ENCODE measurements around the gene GNMT. TPM values are rescaled to one million over a fixed set of nuclear protein-coding genes. Genes with fewer than 3 reads are reported as not detected.

The GNMT gene
- total RNA-seq (2022) (not detected in 2 replicates), Bru-seq, nascent RNA (percentile 28 among the genes with signal in this experiment), BruChase-seq, experiment 1, labeled RNA remaining after a 2-hour chase (percentile 15 among the genes with signal in this experiment), BruChase-seq, experiment 2, labeled RNA remaining after a 6-hour chase (percentile 25 among the genes with signal in this experiment)
- long read RNA-seq, partial matches to known transcripts, result 0 of 1 reads
- long read RNA-seq, other reads (novel, unspliced or antisense), result 0 of 1 reads

DNA sequence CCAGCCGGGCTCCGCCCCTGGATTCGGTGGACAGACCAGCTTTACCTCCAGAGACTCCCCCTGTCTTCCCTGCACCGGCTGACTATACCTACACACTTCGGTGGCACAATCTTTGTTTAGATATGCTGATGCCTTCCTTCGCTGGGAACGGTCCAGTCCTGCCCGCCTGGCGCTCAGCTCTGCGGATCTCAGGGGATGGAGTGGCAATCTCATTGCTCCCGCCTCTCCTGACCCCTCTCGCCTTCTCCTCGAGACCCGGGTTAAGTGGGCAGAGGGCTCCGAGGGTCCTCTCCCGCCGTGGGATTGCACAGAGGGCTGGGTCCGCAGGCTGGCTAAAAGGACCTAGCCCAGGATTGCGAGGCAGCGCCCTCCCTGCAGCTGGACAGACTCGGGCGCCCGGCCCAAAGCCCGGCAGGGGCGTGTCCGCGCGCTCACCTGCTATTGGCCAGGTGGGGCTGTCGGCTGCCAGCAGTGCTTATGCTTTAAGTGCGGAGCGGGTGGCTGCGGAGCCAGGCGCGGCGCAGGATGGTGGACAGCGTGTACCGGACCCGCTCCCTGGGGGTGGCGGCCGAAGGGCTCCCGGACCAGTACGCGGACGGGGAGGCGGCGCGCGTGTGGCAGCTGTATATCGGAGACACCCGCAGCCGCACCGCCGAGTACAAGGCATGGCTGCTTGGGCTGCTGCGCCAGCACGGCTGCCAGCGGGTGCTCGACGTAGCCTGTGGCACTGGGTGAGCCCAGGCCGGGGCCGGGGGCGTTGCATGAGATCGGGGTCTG is at the start of gene GNMT:
Gene GNMT, plus strand, starts transcription at position 512 of the 777 bp plus-strand sequence. Its CDS starts 14 bp downstream, at position 526.
- intact Hi-C loops (cut with micrococcal nuclease; ENCODE audit: unreplicated experiment), result loop anchor here (1.0 kb wide), 2 partner anchors 31 to 59 kb away; partner anchors contain the start of gene CNPY3
- no TSS peak for BruUV-seq (replicated peaks)

DNA sequence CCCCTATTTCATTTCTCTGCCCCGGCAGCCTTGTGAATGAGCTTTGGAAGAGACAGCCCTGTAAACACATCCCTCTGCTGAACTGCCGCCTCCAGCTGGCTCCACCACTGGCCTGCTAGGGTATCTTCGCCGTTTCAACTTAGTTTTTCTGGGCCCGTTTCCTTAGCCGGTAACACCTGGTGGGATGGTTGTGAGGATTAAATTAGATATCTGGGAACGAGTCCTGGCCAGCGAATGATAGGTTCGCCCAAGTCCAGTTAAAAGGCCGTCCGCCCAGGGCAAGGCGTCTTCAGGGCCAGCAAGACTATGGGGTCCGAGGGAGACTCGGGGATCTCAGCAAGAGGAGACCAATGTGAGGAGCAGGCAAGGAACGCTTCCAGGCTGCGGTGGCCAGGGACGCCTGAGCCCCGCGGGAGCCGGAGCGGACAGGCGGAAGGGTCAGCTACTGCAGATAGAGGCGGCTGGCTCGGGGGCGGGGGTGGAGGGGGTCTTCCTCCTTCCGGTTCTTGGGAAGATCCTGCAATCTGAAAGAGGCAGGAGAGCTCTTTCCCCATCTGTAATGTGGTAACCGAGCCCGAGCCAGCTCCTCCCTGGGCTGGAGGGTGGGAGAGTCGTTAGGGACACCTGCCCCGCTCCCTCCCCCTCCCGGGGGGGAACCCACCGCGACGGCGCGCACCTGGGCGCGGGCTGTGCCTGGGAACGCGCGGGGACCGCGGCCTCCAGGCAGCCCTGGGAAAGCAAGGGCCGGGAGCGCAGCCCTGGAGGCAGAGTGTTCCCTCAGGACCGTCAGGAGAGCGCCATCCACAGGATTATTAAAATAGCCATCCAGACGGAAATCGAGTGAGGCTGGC is 49.2 kb upstream of the GNMT start:
- Mint-ChIP-seq H3K4me1 (ENCODE audit: low read depth, unreplicated experiment) (no peaks in the 10 kb centered on the region), H3K27me3 (ENCODE audit: insufficient read depth, unreplicated experiment) (no peaks in the 10 kb centered on the region), H3K4me3 (ENCODE audit: unreplicated experiment) (no peak overlapping the region), H3K9me3 (ENCODE audit: unreplicated experiment) (no peaks in the 10 kb centered on the region), H3K27ac (ENCODE audit: unreplicated experiment) (no peak overlapping the region), H3K36me3 (ENCODE audit: insufficient read depth, unreplicated experiment) (no peaks in the 10 kb centered on the region)
- Histone ChIP-seq H3K27me3 (replicated peaks; ENCODE audit: control insufficient read depth, insufficient read depth, low read length) (no peaks in the 10 kb centered on the region; the same call in 1 of the 2 replicates), H3K36me3 (ENCODE audit: control insufficient read depth, insufficient read depth, low read length) (no peaks in the 10 kb centered on the region), H3K9me3 (no peaks in the 10 kb centered on the region), H3K4me3 (ENCODE audit: low read depth, low read length) (no peak overlapping the region), H3K4me1 (no peaks in the 10 kb centered on the region)
- no TSS peak for BruUV-seq (replicated peaks)
- DNase-seq, result no peak
- TF ChIP-seq, protein P1, sequence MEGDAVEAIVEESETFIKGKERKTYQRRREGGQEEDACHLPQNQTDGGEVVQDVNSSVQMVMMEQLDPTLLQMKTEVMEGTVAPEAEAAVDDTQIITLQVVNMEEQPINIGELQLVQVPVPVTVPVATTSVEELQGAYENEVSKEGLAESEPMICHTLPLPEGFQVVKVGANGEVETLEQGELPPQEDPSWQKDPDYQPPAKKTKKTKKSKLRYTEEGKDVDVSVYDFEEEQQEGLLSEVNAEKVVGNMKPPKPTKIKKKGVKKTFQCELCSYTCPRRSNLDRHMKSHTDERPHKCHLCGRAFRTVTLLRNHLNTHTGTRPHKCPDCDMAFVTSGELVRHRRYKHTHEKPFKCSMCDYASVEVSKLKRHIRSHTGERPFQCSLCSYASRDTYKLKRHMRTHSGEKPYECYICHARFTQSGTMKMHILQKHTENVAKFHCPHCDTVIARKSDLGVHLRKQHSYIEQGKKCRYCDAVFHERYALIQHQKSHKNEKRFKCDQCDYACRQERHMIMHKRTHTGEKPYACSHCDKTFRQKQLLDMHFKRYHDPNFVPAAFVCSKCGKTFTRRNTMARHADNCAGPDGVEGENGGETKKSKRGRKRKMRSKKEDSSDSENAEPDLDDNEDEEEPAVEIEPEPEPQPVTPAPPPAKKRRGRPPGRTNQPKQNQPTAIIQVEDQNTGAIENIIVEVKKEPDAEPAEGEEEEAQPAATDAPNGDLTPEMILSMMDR (IDR thresholded peaks at IDR 0.05; ENCODE audit: insufficient read depth in 1 of 2, low read depth in 1 of 2, low read length in 1 of 2, severe bottlenecking in 1 of 2, unreplicated experiment in 1 of 2), result no peak
- intact Hi-C loops (cut with micrococcal nuclease; ENCODE audit: unreplicated experiment), result no loop called here
- ChIA-PET CTCF (no interaction called here), POLR2A (no interaction called here)

More for the DNA sequence above, at the start of gene GNMT:
- Mint-ChIP-seq H3K36me3 (ENCODE audit: insufficient read depth, unreplicated experiment) (peaks cover 10% of the 10 kb centered on the region), H3K27me3 (ENCODE audit: insufficient read depth, unreplicated experiment) (no peaks in the 10 kb centered on the region), H3K4me1 (ENCODE audit: low read depth, unreplicated experiment) (peaks cover 8% of the 10 kb centered on the region), H3K9me3 (ENCODE audit: unreplicated experiment) (no peaks in the 10 kb centered on the region), H3K4me3 (ENCODE audit: unreplicated experiment) (peak within 1 kb of the TSS; percentile 93), H3K27ac (ENCODE audit: unreplicated experiment) (peak within 1 kb of the TSS; percentile 59)
- CTCF ChIA-PET, result interaction anchor here (0.5 to 1.0 kb wide), 3 partner anchors 18 to 653 kb away, joined by 3 to 4 read pairs (median 4); partner anchors contain the start of gene PEX6
- TF ChIP-seq, protein P1 (IDR thresholded peaks at IDR 0.05; ENCODE audit: insufficient read depth in 1 of 2, low read depth in 1 of 2, low read length in 1 of 2, severe bottlenecking in 1 of 2, unreplicated experiment in 1 of 2), result peak in 1 of 2 experiments; percentile 11
- H3K4me1 ChIP-seq, result no peaks in the 10 kb centered on the region
- POLR2A ChIA-PET, result interaction anchor here (0.6 to 1.6 kb wide), 2 partner anchors 18 to 31 kb away, joined by 4 to 11 read pairs; partner anchors contain the start of gene CNPY3
- H3K4me3 ChIP-seq (ENCODE audit: low read depth, low read length), result peak within 1 kb of the TSS; percentile 47
- DNase-seq, result peak; percentile 76 to 84
- no peaks in the 10 kb centered on the region for H3K36me3 ChIP-seq (ENCODE audit: control insufficient read depth, insufficient read depth, low read length)
- H3K9me3 ChIP-seq, result no peaks in the 10 kb centered on the region
- no peaks in the 10 kb centered on the region for H3K27me3 ChIP-seq (replicated peaks; ENCODE audit: control insufficient read depth, insufficient read depth, low read length)

DNA sequence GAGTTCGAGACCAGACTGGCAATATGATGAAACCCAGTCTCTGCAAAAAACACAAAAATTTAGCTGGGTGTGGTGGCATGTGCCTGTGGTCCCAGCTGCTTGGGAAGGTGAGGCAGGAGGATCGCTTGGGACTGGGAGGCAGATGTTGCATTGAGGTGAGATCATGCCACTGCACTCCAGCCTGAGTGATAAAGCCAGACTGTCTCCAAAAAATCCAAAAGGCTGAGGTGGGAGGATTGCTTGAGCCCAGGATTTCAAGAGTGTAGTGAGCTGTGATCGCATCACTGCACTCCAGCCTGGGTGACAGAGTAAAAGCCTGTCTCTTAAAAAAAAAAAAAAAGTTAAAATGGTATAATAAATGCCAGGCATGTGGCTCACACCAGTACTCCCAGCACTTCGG is 46.0 kb upstream of the GNMT start:
- H3K4me1 Mint-ChIP-seq (ENCODE audit: low read depth, unreplicated experiment), result no peaks in the 10 kb centered on the region
- intact Hi-C loops (cut with micrococcal nuclease; ENCODE audit: unreplicated experiment), result no loop called here
- ChIA-PET CTCF (interaction anchor here (0.6 to 0.7 kb wide), 2 partner anchors 15 to 442 kb away, joined by 3 read pairs; partner anchors contain the start of gene CNPY3), POLR2A (no interaction called here)
- H3K9me3 Mint-ChIP-seq (ENCODE audit: unreplicated experiment), result no peaks in the 10 kb centered on the region
- H3K27ac Mint-ChIP-seq (ENCODE audit: unreplicated experiment), result no peak overlapping the region
- no peaks in the 10 kb centered on the region for H3K9me3 ChIP-seq
- no peaks in the 10 kb centered on the region for H3K4me1 ChIP-seq
- no peaks in the 10 kb centered on the region for H3K36me3 Mint-ChIP-seq (ENCODE audit: insufficient read depth, unreplicated experiment)
- no TSS peak for BruUV-seq (replicated peaks)
- TF ChIP-seq, protein P1 (IDR thresholded peaks at IDR 0.05; ENCODE audit: insufficient read depth in 1 of 2, low read depth in 1 of 2, low read length in 1 of 2, severe bottlenecking in 1 of 2, unreplicated experiment in 1 of 2), result no peak
- H3K4me3 ChIP-seq (ENCODE audit: low read depth, low read length), result no peak overlapping the region
- no peaks in the 10 kb centered on the region for H3K36me3 ChIP-seq (ENCODE audit: control insufficient read depth, insufficient read depth, low read length)
- H3K27me3 Mint-ChIP-seq (ENCODE audit: insufficient read depth, unreplicated experiment), result no peaks in the 10 kb centered on the region
- no peak for DNase-seq
- H3K27me3 ChIP-seq (replicated peaks; ENCODE audit: control insufficient read depth, insufficient read depth, low read length), result no peaks in the 10 kb centered on the region; the same call in 1 of the 2 replicates
- no peak overlapping the region for H3K4me3 Mint-ChIP-seq (ENCODE audit: unreplicated experiment)
